Hepatocyte (in vitro differentiated cells): ENCODE results near the gene SH3PXD2A.

Source experiments
- CTCF ChIP-seq: fragments of 200-600 bp; sonication (generic); IDR thresholded peaks from 2 replicates; pipeline ENCODE4 v1.5.1; 2016; ENCODE audit warnings: antibody characterized with exemption, mild to moderate bottlenecking; ENCODE audit not compliant: poor library complexity
- EZH2 ChIP-seq: fragments of 200-600 bp; sonication (generic); IDR thresholded peaks from 2 replicates; pipeline ENCODE4 v1.6.1; 2016; ENCODE audit warnings: antibody characterized with exemption, mild to moderate bottlenecking, borderline replicate concordance
- EZH2phosphoT487 ChIP-seq: fragments of 200-600 bp; sonication (generic); IDR thresholded peaks from one replicate; pipeline ENCODE4 v1.6.1; 2018; ENCODE audit warnings: antibody characterized with exemption, mild to moderate bottlenecking, low read depth, moderate library complexity; ENCODE audit not compliant: unreplicated experiment, severe bottlenecking

- TF ChIP-seq EZH2phosphoT487, result no peak
- TF ChIP-seq EZH2, result no peak
- TF ChIP-seq CTCF, result no peak
Observed at GRCh38 chr10:103555325-103555649, 300.1 kb downstream of the SH3PXD2A start.
